ENCODE results near the gene TMEM184B.

DNA sequence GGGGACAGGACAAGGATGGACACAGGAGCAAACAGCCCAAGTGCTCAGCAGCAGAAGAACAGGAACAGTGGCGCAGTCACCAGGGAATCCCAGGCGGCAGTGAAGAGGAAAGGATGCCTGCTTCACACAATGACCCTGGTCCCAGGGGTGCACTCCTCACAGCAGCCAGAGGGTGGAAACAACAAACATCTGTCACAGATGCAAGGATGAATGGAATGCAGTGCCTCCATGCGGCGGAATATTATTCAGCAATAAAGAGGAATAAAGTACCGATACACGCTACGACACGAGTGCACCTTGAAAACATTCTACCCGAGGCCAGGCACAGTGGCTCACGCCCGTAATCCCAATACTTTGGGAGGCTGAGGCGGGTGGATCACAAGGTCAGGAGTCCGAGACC, 31.7 kb upstream of the TMEM184B start:
- TF ChIP-seq, protein P1, sequence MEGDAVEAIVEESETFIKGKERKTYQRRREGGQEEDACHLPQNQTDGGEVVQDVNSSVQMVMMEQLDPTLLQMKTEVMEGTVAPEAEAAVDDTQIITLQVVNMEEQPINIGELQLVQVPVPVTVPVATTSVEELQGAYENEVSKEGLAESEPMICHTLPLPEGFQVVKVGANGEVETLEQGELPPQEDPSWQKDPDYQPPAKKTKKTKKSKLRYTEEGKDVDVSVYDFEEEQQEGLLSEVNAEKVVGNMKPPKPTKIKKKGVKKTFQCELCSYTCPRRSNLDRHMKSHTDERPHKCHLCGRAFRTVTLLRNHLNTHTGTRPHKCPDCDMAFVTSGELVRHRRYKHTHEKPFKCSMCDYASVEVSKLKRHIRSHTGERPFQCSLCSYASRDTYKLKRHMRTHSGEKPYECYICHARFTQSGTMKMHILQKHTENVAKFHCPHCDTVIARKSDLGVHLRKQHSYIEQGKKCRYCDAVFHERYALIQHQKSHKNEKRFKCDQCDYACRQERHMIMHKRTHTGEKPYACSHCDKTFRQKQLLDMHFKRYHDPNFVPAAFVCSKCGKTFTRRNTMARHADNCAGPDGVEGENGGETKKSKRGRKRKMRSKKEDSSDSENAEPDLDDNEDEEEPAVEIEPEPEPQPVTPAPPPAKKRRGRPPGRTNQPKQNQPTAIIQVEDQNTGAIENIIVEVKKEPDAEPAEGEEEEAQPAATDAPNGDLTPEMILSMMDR (IDR thresholded peaks at IDR 0.05): no peak
- no peak for TF ChIP-seq POLR2A (IDR thresholded peaks at IDR 0.05)
